Fibroblast of pulmonary artery (primary cell): ENCODE measurements around the gene METTL24.

Experiments
- DNase-seq: peaks from one replicate; pipeline ENCODE4 v3.0.0-alpha.2; 2010; ENCODE audit warnings: low read depth
- H3K4me3 ChIP-seq: replicated peaks from 2 replicates; pipeline ENCODE4 v1.5.1; 2011; ENCODE audit warnings: low read depth, mild to moderate bottlenecking, control low read depth, low read length, moderate library complexity
- TF ChIP-seq, protein P1 (sequence below): IDR thresholded peaks from 2 replicates; pipeline ENCODE4 v1.5.1; 2011; ENCODE audit warnings: mild to moderate bottlenecking, control low read depth, low read length, inconsistent platforms; ENCODE audit errors: missing control alignments

The METTL24 gene

DNA sequence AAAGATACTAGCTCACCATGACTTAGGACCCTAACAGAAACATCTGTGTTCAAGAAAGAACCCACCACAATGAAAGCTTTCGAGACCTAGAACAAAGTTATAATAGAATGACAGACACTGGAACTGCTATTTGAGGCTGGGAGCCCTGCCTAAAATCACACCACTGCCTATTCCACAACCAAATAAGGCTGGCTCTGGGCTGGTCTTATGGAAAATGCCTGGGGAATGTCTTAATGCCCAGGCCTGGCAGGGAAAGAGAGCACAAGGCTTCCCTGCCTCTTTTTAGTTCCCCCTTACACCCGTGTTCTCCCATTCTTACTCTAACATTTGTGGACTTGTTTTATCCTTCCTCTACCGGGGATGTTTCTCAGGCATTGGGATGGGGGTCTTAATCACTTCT is 5.6 kb upstream of the METTL24 start:
- H3K4me3 ChIP-seq: no peak overlapping the region
- no peak for DNase-seq
- TF ChIP-seq, protein P1, sequence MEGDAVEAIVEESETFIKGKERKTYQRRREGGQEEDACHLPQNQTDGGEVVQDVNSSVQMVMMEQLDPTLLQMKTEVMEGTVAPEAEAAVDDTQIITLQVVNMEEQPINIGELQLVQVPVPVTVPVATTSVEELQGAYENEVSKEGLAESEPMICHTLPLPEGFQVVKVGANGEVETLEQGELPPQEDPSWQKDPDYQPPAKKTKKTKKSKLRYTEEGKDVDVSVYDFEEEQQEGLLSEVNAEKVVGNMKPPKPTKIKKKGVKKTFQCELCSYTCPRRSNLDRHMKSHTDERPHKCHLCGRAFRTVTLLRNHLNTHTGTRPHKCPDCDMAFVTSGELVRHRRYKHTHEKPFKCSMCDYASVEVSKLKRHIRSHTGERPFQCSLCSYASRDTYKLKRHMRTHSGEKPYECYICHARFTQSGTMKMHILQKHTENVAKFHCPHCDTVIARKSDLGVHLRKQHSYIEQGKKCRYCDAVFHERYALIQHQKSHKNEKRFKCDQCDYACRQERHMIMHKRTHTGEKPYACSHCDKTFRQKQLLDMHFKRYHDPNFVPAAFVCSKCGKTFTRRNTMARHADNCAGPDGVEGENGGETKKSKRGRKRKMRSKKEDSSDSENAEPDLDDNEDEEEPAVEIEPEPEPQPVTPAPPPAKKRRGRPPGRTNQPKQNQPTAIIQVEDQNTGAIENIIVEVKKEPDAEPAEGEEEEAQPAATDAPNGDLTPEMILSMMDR: no peak

DNA sequence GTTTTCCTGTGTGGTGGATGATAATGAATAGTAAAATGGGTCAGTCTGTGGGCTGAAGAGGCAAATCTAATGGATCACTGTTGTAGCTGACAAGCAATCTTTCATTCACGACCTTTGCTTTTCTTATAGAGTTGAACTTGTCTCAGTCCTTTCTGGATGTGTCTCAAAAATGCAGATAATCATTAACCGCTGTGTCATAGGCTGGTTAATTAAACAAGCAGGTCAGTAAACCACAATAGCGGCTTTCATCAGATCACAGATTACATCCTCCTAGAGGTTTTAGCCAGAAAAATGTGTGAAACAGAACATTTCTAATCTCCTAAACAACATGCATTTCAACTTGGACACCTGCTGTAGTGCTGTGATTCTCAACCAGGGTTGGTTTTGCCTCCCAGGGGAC is 2.5 kb upstream of the METTL24 start:
- H3K4me3 ChIP-seq: no peak overlapping the region
- no peak for DNase-seq
- TF ChIP-seq, protein P1: no peak

DNA sequence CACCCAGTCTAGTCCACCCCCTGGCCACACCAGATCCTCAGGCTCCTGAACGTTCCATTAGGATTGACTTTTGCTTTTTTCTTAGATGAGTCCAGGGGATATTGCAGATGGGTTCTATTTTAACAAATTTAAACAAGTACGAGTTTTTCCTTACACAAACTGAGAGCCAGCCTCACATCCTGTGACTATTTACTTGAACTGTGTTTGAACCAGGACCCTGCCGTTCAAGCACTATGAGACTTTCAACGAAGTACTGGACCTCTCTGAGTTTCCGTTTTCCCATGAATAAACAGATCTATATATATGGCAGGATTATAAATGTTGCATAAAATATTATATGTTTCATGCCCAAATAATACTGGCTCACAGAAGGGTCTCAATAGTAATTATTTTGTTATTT is 1.4 kb upstream of the METTL24 start:
- H3K4me3 ChIP-seq: no peak overlapping the region
- DNase-seq: no peak
- TF ChIP-seq, protein P1: no peak

DNA sequence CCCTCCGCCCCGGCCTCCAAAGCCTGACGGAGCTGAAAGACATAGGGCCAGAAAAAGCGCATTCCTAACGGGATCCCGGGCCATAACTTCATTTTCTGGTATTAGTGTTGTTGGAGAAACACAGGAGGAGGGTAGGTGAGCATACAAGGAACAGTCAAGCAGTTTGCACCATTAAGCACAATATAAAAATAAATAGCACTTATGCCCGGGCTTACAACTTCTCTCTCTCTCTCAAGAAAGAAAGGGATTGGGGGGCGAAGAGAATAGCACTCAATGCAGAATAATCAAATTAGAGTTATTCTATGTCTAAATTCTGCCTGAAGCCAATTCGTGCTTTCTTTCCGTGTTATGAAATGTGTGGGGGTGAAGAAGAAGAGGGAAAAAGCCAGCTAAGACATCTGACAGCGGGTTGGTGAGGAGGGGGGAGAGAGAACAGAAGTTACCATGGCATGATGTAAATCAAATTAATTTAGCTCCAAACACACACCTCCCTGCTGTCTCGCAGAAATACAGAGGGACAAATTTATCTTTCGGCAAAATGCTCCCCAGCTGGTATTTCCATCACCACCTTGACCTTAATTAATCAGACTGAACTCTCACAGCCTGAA is 508 bp upstream of the METTL24 start:
- TF ChIP-seq, protein P1: no peak
- peak overlapping the region; percentile 29 for H3K4me3 ChIP-seq
- DNase-seq: no peak

DNA sequence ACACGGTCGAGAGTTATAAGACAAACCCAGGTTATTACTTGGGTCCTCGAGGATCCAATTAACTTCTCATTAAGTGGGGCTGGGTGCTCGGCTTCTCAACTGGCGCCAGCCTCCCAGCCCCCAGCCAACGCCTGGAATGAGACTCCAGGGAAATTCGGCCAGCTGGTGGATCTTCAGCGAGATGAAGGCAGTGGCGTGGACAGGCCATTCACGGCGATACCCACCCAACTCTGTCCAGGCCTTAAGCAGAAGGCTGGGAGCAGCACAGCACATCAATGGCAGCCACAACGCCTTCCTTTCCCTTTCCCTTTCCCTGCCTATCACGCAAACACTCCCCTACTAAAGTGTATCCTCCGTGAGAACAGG is 868 bp downstream of the METTL24 start:
- TF ChIP-seq, protein P1: no peak
- peak overlapping the region; percentile 46 for H3K4me3 ChIP-seq
- DNase-seq: no peak

DNA sequence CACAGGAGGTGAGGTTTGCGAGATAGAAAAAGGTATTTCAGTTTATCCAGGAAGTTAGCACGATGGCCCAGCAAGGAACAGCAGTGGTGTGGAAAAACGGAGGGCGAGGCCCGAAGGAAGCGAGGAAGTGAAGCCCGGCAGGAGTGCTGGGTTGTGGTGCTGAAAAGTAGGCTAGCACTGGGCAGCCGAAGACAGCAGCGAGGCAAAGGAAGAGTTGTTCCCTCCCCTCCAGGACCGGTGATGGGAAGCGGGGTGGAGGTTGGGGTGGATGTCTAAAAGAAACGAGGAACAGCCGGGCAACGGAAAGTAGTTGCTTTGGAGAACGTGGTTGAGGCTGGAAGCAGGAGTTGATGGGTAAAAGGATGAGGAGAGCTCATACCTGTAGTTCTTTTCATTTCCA is 1.4 kb downstream of the METTL24 start:
- H3K4me3 ChIP-seq: no peak overlapping the region
- no peak for DNase-seq
- TF ChIP-seq, protein P1: no peak

DNA sequence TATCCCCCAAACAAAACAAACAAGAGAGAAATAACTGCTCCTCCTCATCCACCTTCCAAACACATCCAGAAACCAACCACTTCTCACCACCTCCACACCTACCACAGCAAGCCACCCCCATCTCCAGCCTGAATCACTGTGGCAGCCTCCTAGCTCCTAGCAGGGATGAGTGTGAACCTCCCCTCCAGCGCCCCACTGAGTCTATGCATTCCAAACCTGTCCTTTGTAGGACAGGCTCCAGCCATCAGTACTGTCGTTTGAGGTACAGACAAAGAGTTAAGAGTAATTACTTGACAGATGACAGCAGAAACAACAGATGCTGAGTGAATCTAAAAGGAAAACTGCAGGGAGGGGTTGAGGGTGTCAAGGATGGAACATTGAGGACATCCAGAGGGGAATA is 2.4 kb downstream of the METTL24 start:
- H3K4me3 ChIP-seq: no peak overlapping the region
- DNase-seq: no peak
- TF ChIP-seq, protein P1: no peak
